HG03159 (cell line): ENCODE measurements around the gene SFTPA2.
"Not testable (repeated sequence)": the region's sequence is repeated elsewhere in the genome, so short reads cannot be mapped to it uniquely, and the experiment has no call there.

Source experiments
- ATAC-seq: cut with Tn5 transposase; IDR thresholded peaks from one replicate; pipeline ENCODE4 v1.9.1; 2021; ENCODE audit warnings: mild to moderate bottlenecking, moderate library complexity; ENCODE audit not compliant: unreplicated experiment

SFTPA2 gene

DNA sequence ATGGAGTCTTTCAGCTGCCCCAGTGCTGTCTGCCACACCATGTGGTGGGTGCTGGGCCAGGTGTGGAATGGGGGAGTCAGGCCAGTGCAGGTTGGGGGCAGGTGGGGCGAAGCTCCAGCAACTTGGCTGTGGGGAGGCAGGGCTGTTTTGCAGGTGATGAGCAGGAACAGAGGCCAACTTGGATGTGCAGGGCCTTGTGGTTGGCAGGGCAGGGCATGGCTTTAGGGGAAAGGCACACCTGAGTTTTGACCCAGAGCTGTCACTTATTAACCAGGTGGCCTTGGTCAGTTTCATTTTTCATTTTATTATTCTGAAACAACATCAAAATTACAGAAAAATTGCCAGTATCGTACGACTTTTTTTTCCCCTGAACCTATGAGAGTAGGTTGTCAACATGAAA, 1.1 kb upstream of the SFTPA2 start:
- no peak for ATAC-seq

DNA sequence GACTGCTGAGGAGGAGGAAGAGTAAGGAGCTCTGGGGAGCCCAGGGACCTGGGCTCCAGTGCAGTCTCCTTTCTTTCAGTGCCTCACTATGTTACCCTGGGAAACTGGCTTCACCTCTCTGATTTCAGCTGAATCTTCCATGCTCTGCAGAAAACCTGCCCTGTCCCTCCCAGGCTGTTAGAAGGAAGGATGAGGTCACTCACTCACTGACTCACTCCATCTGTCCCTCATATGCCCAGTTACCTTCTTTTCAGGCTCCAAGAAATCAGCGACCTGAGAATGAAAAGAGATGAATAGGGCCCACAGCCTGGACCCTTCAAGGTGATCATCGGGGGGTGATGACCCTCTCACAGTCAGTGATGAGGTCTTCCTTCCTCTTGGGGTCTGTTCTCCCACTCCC, 481 bp downstream of the SFTPA2 start:
- no peak for ATAC-seq

DNA sequence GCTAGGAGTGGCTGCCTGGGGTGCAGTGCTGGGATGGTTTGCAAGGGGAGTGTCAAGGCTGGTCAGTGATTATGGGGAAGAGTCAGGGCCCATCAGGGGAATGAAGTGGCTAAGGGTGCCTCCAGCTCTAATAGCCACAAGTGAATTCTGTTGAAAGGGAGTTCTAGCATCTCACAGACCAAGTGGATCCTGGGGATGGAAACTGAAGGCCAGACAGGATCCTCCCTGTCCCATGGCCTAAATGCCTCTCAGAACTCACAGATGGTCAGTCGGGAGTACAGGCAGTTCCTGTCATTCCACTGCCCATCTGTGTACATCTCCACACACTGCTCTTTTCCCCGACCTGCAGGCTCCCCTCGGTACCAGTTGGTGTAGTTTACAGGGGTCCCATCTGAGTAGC, 3.2 kb downstream of the SFTPA2 start:
- ATAC-seq: not testable (repeated sequence)

DNA sequence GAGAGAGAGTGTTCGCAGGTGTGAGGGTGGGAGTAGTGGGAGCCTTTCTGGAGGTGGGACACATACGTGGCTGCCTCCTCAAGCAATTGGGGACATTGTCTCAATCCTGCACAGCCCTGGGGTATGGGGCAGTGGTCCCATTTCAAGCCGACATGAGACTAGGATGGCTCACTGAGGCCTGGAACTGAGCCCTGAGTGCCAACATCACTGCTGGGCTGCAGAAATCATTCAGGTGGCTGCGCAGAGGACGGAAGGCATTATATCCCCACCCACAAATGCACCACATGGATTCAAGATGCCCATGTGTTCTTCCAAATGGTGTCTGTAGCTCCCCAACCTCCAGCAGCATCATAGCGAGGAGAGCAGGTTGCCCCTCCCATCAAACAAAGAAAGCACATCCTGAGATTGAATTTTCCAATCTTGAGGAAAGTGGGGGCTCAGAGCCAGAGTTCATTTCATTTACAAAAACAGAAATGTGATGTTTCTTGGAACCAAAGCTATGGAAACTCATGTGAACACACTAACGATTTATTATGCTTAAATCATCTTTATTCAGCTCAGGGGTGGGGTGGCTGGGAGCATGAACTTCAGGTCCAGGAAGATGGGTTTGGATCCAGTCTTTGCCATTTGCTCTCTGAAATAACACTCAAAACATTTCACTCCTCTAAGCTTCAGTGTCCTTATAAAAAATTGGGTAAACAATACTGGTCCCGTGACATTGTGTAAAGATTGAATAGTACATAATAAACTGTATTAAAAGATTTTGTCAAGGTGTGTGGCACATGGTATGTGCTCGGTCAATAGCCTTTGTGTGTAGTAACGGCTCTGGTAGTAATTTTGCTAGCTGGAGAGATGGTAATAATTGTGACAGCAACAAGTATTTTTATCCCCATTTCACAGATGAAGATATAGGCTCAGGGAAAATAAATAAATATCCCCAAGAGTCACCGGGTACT, 4.6 kb downstream of the SFTPA2 start:
- no peak for ATAC-seq

DNA sequence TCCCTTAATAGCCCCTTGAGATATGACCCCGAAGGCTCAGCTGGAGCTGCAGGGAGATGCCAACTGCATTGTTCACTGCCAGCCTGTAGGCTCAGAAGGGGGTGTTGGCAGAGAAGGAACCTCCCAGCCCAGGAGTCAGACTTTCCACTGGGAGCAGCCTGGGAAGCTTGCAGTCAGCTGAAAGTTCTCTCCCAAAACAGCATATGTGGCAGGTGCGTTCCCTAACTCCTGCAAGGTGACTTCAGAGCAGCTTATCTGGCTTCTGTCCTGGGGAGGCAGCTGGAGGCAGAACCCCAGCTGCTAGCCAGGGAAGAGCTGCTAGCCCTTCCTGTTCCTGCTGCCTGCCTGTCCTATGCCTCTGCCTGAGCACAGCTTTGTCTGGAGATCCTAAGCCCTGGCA, 8.1 kb downstream of the SFTPA2 start:
- no peak for ATAC-seq

DNA sequence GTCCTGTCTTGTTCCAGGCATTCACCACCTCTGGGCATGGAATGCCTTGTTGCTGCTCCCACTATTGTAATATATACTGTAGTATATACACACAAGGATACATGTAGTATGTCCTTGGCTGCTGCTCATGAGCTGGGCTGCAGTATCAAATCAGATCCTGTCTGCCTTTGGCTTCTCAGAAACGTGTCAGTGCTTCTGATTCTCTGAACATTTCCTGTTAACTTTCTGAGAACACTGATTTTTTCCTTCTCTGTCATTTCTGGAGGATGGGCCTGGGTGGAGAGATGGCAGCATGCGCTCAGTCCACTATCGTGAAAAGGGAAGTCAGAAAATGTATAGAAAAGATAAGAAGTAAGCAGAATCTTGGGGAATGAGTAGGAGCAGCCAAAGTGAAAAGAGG, 12.2 kb downstream of the SFTPA2 start:
- no peak for ATAC-seq

DNA sequence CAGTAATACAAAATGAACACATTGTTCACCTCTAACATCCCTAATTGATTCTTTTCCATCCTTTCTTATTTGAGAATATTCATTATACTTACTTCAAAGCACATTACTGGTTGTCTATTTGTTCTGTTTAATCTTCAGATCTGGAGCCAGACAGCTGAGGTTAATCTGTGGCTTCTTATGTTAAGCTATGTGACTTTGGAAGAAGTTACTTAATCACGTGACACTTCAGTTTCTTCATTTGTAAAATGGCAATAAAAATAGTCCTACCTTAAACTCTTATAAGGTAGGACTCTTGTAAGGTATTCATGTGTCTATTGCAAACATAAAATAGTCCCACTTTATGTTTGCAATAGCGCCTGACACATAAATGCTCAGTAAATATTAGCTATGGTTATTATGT, 13.1 kb downstream of the SFTPA2 start:
- not testable (repeated sequence) for ATAC-seq

DNA sequence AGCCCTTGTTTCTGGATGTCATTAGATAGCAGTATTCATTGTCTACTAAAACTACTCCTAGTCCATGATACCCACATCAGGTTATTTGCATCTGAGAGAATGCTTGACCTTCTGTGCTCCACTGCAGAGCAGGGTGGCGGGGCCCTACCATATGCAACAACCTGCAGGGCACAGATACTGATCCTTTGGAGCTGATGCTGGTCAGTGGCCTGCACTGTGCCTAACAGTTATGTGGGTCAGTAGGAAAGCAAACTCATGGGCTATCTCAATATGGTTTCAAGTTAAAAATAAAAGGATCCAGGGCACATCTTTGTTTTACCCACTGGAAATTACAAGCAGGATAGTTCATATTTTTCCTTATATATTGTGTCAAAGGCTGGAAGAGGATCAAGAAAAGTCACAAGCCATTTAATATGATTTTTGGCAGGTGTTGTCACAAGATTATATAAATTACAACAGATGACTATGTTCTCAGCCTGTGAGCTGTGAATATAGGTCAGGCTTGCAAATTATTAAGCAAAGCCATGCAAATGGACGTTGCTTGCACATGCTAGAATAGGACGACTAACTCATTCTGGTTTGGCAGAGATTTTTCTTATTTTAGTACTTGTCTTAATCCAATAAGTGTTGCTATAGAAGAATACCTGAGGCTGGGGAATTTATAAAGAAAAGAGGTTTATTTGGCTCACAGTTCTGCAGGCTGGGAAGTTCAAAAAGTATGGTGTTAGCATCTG, 15.1 kb downstream of the SFTPA2 start:
- not testable (repeated sequence) for ATAC-seq

DNA sequence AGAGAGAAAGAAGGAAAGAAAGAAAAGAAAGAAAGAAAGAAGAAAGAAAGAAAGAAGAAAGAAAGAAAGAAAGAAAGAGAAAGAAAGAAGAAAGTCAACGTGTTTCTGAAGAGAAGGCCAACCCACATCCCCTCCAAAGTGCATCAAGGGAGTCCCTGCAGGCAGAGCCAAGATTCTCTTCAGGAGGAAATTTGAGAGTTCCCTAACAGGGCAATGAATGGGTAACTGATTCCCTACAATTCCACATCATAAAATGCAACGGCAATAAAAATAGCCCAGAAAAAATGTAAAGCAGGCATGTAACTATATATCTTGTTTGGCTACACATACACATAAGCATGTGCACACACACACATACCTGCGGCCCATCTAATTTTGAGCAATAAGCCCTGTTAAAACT, 15.8 kb downstream of the SFTPA2 start:
- ATAC-seq: not testable (repeated sequence)

DNA sequence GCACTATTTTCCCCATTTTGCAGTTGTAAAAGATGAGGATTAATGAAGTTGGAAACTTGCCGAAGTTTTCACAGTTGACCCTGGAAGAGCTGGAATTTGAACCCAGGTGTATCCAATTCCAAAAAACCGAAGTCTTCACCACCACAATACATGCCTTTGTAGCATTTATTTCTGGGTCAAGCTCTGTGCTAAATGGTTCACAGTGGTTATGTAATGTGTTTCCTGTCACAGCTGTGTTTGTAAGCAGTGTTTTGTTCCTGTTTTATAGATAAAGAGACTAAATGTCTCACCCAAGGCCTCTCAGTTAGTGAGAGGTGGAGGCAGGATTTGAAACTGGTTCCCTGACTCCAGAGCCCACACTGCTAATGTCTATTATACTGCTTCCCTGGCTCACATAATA, 17.6 kb downstream of the SFTPA2 start:
- ATAC-seq: no peak

DNA sequence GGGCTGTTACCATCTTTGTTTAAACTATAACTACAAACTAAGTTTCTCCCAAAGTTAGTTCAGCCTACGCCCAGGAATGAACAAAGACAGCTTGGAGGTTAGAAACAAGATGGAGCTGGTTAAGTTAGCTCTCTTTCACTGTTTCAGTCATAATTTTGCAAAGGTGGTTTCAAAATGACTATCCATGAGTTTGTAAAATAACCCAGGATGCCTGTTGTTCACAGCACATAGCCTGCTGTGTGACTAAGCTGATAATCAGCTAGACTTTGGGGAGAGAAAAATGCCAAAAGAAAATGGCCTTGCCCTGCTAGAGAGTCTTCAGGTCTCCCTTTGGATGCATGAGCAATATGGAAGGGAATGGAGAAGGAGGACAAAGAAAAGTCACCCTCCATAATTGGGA, 19.3 kb downstream of the SFTPA2 start:
- ATAC-seq: peak; percentile 93

DNA sequence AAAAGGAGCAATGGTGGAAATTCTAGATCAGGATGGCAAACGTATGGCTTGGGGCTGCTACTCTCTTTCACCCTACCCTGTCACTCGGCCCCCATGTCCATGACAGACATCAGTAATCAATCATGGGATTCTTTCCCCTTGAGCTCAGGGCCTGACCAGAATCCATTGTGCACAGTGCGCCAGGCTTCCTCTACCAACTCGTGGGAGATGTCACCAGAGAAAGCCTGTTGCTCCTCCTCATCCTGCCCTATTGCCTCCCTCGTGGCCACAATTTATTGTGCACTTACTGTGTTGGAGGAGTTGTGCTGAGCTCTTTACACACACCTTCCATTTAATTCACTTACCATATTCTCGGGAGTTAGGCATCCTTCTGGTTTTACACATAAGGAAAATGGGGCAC, 21.9 kb downstream of the SFTPA2 start:
- not testable (repeated sequence) for ATAC-seq

DNA sequence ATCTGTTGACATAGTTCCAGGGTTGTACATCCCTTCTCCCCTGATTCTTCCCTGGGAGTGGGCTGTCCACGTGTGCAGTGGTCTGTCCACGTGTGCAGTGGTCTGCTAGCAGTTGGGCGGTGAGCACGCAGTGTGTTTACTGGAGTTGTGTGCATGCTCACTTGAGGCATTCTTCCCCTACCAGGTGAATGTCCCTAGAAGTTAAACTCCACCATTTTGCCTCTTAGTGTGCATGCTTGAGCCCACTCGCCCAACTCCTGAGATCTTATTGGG, 26.4 kb downstream of the SFTPA2 start:
- not testable (repeated sequence) for ATAC-seq

DNA sequence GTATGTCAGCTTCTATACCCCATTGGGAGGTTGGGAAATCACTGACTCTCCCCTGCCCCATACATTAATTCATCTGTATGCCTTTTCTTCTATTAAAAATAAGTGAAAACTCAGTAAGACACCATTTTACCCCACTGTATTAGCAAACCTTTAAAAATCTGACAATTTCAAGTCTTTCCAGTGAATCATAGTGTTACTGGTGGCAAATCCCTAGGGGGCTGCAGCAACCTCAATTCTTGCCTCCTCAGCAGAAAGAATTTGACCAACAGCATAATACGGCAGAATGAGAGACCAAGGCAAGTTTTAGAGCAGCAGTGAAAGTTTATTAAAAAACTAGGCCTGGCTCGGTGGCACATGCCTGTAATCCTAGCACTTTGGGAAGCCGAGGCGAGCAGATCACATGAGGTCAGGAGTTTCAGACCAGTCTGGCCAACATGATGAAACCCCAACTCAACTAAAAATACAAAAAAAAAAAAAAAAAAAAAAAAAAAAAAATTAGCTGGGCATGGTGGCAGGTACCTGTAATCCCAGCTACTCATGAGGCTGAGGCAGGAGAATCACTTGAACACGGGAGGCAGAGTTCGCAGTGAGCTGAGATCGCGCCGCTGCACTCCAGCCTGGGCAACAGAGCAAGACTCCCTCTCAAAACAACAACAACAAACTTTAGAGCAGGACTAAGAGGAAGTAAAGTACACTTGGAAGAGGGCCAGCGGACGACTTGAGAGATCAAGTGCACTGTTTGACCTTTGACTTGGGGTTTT, 26.9 kb downstream of the SFTPA2 start:
- not testable (repeated sequence) for ATAC-seq

DNA sequence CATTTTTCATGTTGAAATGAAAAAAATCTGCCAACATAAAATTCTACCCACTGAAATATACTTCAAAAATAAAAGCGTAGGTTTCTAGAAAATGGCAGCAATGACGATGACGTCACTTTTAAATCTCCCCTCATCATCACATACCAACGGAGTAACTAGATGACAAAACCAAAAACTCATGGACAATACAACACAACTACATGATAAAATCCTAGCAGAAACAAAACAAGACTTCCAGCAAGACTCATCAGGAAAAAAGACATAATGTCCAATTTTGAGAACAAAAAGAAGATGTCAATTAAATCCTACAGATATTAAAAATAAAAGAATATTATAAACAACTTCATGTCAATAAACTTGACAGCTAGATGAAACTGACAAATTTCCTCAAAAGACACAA, 31.9 kb downstream of the SFTPA2 start:
- not testable (repeated sequence) for ATAC-seq

DNA sequence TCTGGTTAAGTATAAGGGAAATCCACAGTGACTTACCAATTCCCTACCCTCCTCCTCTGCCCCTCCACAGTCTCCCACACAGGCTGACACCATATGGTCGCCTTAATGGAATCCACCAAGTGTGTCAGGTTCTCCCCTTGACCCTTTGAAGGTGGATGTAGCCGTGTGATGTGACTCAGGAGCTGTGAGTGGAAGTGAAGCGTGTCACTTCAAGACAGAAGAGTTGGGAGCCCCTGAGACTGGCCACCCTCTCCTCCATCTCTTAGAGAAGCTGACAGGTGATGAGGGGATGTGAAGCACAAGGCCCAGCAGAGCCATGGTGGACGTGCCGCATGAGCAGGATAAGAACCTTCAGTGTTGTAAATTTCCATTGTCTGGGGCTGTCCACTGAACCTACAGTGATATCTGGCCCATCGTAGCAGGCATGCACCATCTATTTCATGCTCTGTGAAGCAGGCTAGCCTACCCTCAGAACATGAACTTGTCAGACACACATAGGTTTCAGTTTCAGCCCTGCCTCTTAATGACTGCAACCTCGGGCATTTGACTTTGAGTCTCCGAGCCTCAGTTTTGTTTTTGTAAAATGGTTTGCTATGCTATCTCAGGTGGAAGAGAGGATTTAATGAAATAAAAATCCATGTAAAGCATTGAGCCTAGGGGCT, 35.0 kb downstream of the SFTPA2 start:
- ATAC-seq: peak; percentile 96

DNA sequence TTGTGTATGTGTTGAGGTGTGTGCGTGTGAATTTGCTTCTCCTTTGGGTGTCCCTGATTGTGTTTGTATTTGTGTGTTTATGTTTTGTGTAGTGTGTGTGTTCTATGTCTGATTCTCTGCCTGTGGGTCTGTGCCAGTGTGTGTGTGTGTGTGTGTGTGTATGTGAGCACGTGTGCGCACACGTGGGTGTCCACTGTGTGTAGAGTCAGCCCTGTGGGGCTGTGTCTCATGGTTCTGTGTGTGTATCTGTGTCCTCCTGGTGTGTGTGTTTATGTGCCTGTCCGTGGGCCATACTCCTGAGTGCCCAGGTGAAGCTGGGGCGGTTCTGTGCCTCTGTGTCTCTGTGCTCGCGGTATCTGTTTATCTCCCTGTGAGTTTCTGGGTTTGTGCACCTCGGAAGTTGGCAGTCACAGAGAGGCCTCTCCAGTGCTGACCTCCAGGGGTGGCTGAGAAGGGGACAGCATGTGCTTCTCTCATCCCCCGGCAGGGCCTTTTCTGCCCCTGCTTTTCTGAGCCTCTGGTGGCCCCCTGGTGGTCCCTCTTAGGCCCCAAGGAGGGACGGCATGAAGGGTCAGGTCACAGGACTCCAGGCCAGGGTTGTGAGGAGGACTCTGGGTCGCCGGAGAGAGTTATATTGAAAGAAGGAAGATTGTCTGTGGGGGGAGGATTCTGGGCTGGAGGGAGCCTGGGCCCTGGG, 36.9 kb downstream of the SFTPA2 start:
- ATAC-seq: not testable (repeated sequence)

DNA sequence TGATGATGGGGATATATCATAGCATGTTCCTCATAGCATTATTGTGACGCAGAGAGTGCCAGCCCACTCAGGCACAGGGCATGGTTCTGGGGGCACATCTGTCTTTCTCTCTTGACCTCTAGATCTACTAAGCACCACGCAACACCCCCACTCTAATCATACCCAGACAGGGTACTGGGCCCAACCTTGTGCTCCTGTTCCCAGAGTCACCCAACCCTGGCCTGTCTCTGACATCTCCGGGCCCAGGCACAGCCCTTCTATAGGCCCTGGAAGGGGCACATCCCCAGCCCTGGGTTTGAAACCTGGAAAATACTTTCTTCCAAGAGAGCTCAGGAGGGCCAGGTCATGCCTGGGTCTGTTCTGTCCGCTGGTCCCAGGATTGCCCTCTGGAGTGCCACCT, 37.7 kb downstream of the SFTPA2 start:
- not testable (repeated sequence) for ATAC-seq

DNA sequence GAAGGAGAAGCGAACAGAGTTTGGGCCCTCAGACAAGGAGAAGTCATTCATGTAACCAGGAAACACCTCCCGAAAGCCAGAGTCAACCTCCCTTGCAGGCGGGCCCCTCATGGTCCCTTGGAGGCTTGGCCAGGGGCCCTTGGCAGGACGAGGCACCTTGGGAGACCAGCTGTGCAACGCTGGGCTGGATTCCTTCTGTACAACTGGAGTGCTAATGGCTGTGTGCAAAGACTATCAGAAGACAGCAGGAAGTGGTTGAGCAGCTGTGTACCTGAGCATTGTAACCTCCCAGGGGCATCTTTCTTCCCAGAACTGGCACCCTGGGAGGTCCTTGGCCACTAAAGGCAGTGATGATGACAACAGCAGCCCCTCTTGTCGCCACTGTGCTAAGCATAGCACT, 38.5 kb downstream of the SFTPA2 start:
- not testable (repeated sequence) for ATAC-seq

DNA sequence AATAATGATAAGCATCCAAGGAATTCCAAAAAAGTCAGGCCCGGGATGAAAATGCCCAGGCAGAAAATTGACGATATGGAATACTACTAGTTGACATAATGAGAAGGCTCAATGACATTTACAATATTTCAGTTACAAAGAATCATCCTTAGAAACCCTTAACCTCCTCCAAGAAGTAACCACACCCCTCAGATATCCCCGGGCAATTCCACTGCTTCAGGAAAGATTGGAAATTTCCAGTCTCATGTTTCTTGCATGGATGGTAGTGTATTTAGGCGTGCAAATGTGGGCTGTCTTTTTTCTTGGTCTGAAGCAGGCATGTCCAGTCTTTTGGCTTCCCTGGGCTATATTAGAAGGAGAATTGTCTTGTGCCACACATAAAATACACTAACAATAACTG, 42.6 kb downstream of the SFTPA2 start:
- ATAC-seq: not testable (repeated sequence)
